ENCODE measurements around the gene SPAG17.

- TF ChIP-seq CTCF (IDR thresholded peaks at IDR 0.05) = no peak
- TF ChIP-seq EZH2 (IDR thresholded peaks at IDR 0.05; ENCODE audit: borderline replicate concordance, insufficient read depth, low read depth, low read length, poor library complexity, severe bottlenecking) = no peak
These were observed 40.4 kb upstream of the SPAG17 start for GRCh38 chr1:118225471-118225870.

All from B cell (primary cell).